ENCODE data around the gene BRME1. TPM values are rescaled to one million over a fixed set of nuclear protein-coding genes. Genes with fewer than 3 reads are reported as not detected.
A peak's percentile ranks its signal among the peaks of the same experiment; 100 is the strongest.

The BRME1 gene
- total RNA-seq, 1 donor from 2014 or later = 0.68 TPM

DNA sequence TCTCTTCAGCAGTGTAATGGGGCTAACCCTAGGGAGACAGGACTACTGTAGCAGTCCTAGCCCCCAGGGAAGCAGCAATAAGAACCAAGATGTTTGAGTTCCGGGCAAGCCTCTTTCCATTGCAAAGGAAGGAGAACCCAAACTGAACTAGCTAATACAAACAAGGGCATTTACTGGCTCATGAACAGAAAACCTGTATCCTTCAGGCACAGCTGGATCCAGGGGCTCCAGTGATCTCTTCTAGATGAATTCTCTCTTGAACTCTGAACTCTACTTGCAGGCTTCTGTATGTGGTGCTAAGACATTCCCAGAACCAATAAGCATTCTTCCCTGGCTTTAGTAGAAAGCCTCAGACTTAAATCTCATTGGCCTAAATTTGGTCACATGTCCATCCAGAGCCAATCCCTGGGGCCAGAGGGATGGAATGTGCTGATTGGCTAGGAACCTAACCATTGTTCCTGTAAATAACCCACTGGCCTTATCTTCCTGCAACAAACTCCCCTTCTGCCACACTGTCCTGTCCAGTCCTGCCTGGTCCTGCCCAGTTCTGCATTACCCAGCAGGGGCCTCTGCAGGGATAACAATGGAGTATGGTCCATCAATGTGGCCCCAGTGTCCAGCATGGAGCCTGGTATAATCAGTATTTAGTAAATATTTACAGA, 36.2 kb upstream of the BRME1 start:
- H3K9me3 ChIP-seq (ENCODE audit: insufficient read depth, low read depth, low read length) = no peaks in the 10 kb centered on the region
- TF ChIP-seq CTCF (IDR thresholded peaks at IDR 0.05; ENCODE audit: insufficient read depth, low read depth, low read length) = no peak
- H4K20me1 ChIP-seq (ENCODE audit: insufficient read depth, low read length) = no peaks in the 10 kb centered on the region
- Mint-ChIP-seq H3K4me3 (ENCODE audit: unreplicated experiment) (no peak overlapping the region), H3K27ac (ENCODE audit: unreplicated experiment) (no peak overlapping the region), H3K4me1 (ENCODE audit: low read depth, unreplicated experiment) (peaks cover 2% of the 10 kb centered on the region), H3K9me3 (ENCODE audit: unreplicated experiment) (peaks cover 4% of the 10 kb centered on the region), H3K36me3 (ENCODE audit: low read depth, unreplicated experiment) (no peaks in the 10 kb centered on the region), H3K27me3 (ENCODE audit: low read depth, unreplicated experiment) (peaks cover 4% of the 10 kb centered on the region)
- H3K9ac ChIP-seq (ENCODE audit: low read length) = no peak overlapping the region
- no peak overlapping the region for H3K4me2 ChIP-seq (ENCODE audit: low read length)
- H3K4me3 ChIP-seq (ENCODE audit: insufficient read depth, low read depth, low read length) = no peak overlapping the region
- no peaks in the 10 kb centered on the region for H3K79me2 ChIP-seq (ENCODE audit: insufficient read depth, low read length)
- no peak overlapping the region for H2AFZ ChIP-seq (ENCODE audit: low read depth, low read length)
- FAIRE-seq (no peak), DNase-seq (ENCODE audit: low read depth) (no peak)
- peaks cover 3% of the 10 kb centered on the region for H3K27me3 ChIP-seq (ENCODE audit: insufficient read depth, low read length)
- H3K27ac ChIP-seq (ENCODE audit: low read depth, low read length) = no peak overlapping the region
- H3K36me3 ChIP-seq (ENCODE audit: insufficient read depth, low read length) = no peaks in the 10 kb centered on the region
- H3K4me1 ChIP-seq (ENCODE audit: insufficient read depth, low read length) = peaks cover 9% of the 10 kb centered on the region

DNA sequence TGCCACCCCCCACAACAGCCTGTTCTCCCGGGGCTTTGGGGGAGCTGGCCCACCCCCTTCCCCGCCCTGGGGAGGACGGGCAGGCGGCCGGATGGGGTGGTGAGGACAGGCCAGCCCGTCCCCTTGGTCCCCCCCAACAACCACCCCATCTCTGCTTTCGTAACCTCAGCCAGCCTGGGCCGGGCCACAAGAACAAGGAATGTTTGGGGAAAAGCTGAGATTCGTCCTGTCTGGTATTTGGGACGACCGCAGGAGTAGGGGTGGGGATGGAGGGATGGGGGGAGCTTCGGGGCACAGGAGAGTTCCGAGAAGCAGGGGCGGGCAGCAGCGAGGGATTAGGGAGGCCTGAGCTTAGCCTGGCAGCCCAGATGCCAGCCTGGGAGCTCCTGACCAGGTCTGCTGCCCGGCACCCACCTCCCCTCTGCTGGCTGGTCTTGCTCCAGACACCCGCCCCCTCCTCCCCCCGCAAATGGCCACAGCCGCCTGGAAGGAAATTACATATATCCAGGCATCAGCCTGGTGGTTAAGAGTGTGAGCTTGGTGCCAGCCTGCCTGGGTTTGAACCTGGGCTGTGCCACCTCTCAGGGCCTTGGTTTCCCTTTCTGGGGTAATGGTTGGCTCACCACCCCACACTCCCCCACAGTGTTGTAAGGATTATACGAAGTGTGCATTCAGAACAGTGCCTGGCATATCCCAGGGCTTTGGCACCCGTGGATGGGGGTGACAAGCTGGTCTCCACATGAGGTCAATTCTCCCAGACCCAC, 32.6 kb upstream of the BRME1 start, which contains the start of gene PODNL1:
PODNL1 (minus strand) TSS at position 117 of the 764 bp plus-strand sequence. CDS start 236 bp downstream, outside the sequence.
- Histone ChIP-seq H3K4me2 (ENCODE audit: low read length) (peak within 1 kb of the TSS; percentile 79), H3K27ac (ENCODE audit: low read depth, low read length) (no peak within 1 kb of the TSS), H4K20me1 (ENCODE audit: insufficient read depth, low read length) (peaks cover 7% of the 10 kb centered on the region), H3K9ac (ENCODE audit: low read length) (no peak within 1 kb of the TSS), H2AFZ (ENCODE audit: low read depth, low read length) (peak within 1 kb of the TSS; percentile 36), H3K4me3 (ENCODE audit: insufficient read depth, low read depth, low read length) (peak within 1 kb of the TSS; percentile 29), H3K79me2 (ENCODE audit: insufficient read depth, low read length) (no peaks in the 10 kb centered on the region), H3K36me3 (ENCODE audit: insufficient read depth, low read length) (no peaks in the 10 kb centered on the region), H3K4me1 (ENCODE audit: insufficient read depth, low read length) (peaks cover 9% of the 10 kb centered on the region), H3K9me3 (ENCODE audit: insufficient read depth, low read depth, low read length) (no peaks in the 10 kb centered on the region), H3K27me3 (ENCODE audit: insufficient read depth, low read length) (peaks cover 8% of the 10 kb centered on the region)
- Mint-ChIP-seq H3K27ac (ENCODE audit: unreplicated experiment) (no peak within 1 kb of the TSS), H3K4me1 (ENCODE audit: low read depth, unreplicated experiment) (peaks cover 2% of the 10 kb centered on the region), H3K4me3 (ENCODE audit: unreplicated experiment) (no peak within 1 kb of the TSS), H3K9me3 (ENCODE audit: unreplicated experiment) (peaks cover 4% of the 10 kb centered on the region), H3K27me3 (ENCODE audit: low read depth, unreplicated experiment) (peaks cover 7% of the 10 kb centered on the region), H3K36me3 (ENCODE audit: low read depth, unreplicated experiment) (no peaks in the 10 kb centered on the region)
- peak; percentile 78 for DNase-seq (ENCODE audit: low read depth)
- FAIRE-seq = no peak
- no peak for TF ChIP-seq EZH2 (IDR thresholded peaks at IDR 0.05; ENCODE audit: insufficient read depth, low read length)
- no peak for TF ChIP-seq CTCF (IDR thresholded peaks at IDR 0.05; ENCODE audit: insufficient read depth, low read depth, low read length)
